Forelimb muscle (tissue), 1 donor: Measurements from ENCODE around the gene AHCY. TPM values are rescaled to one million over a fixed set of nuclear protein-coding genes. Genes with fewer than 3 reads are reported as not detected.
"Not testable (repeated sequence)": the region's sequence is repeated elsewhere in the genome, so short reads cannot be mapped to it uniquely, and the experiment has no call there.

ENCODE experiments used
- DNase-seq: peaks from one replicate; pipeline ENCODE4 v3.0.0-alpha.2; 2013; ENCODE audit warnings: low read depth
- polyA plus RNA-seq: library from polyadenylated mRNA; unstranded; fragments of 120-200 nt; gene quantifications from one replicate; pipeline ENCODE4 v1.2.1, GENCODE V29; 2013; ENCODE audit not compliant: insufficient read length

AHCY gene
- polyA plus RNA-seq, 1 donor = 219 TPM

- not testable (repeated sequence) for DNase-seq
These were observed 4.8 kb downstream of the AHCY start for GRCh38 chr20:34298294-34298784.

GRCh38 chr20:34296468-34296867, 6.7 kb downstream of the AHCY start:
- no peak for DNase-seq

- DNase-seq = no peak
These were observed 7.9 kb downstream of the AHCY start for GRCh38 chr20:34295284-34295683.

- DNase-seq = no peak
These were observed 8.6 kb downstream of the AHCY start for GRCh38 chr20:34294563-34294962.

GRCh38 chr20:34293589-34293988, 9.6 kb downstream of the AHCY start:
- DNase-seq = no peak

GRCh38 chr20:34293119-34293518, 10.0 kb downstream of the AHCY start:
- DNase-seq = no peak

GRCh38 chr20:34292496-34292895, 10.7 kb downstream of the AHCY start:
- DNase-seq = no peak

GRCh38 chr20:34290471-34290870, 12.7 kb downstream of the AHCY start:
- no peak for DNase-seq

- not testable (repeated sequence) for DNase-seq
These were observed 15.7 kb downstream of the AHCY start for GRCh38 chr20:34287500-34287899.

GRCh38 chr20:34285450-34285849, 17.7 kb downstream of the AHCY start:
- DNase-seq = no peak

- no peak for DNase-seq
These were observed 19.3 kb downstream of the AHCY start for GRCh38 chr20:34283844-34284243.

- no peak for DNase-seq
These were observed 21.1 kb downstream of the AHCY start for GRCh38 chr20:34282041-34282440.

GRCh38 chr20:34281177-34281576, 22.0 kb downstream of the AHCY start:
- DNase-seq = no peak

- DNase-seq = no peak
These were observed 28.5 kb downstream of the AHCY start for GRCh38 chr20:34274694-34275093.

GRCh38 chr20:34271956-34272355, 31.2 kb downstream of the AHCY start:
- no peak for DNase-seq

- DNase-seq = no peak
These were observed 33.0 kb downstream of the AHCY start for GRCh38 chr20:34269996-34270627.

GRCh38 chr20:34268851-34269636, 34.1 kb downstream of the AHCY start:
- no peak for DNase-seq

GRCh38 chr20:34268145-34268544, 35.0 kb downstream of the AHCY start:
- no peak for DNase-seq

GRCh38 chr20:34264141-34264540, 39.0 kb downstream of the AHCY start:
- no peak for DNase-seq

GRCh38 chr20:34263468-34263867, 39.7 kb downstream of the AHCY start:
- DNase-seq = not testable (repeated sequence)

- DNase-seq = no peak
These were observed 40.5 kb downstream of the AHCY start for GRCh38 chr20:34262488-34263288.

- no peak for DNase-seq
These were observed 42.8 kb downstream of the AHCY start for GRCh38 chr20:34260208-34260942.
